Activated effector memory CD4-positive, alpha-beta T cell treated with Interleukin-2 at 50 U/mL for 16 hours (primary cell): ENCODE measurements around the gene SFXN5.

Source experiments
- DNase-seq: peaks from one replicate; pipeline ENCODE4 v3.0.0-alpha.2; 2020

Gene SFXN5

GRCh38 chr2:72953528-72953927 lies 118.0 kb downstream of the SFXN5 start:
- DNase-seq = no peak

DNA sequence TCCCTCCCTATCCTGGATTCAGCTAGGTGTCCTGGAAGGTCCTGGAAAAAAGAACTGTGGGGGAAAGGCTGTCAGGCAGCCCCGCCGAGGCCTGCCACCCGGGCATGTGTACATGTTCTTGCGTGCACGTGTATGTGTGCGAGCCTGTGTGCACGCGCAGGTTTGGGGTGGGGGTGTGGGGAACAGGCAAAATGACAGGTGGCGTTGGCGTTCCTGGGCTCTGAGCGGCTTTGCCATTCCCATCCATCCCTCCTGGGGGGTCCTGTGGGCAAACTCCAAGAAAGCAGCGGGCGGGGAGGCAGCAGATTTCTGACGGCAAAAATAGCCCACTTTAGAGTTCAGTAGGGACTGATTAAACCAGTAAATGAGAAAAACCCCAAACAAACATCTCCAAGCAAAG lies 118.6 kb downstream of the SFXN5 start:
- DNase-seq = no peak

DNA sequence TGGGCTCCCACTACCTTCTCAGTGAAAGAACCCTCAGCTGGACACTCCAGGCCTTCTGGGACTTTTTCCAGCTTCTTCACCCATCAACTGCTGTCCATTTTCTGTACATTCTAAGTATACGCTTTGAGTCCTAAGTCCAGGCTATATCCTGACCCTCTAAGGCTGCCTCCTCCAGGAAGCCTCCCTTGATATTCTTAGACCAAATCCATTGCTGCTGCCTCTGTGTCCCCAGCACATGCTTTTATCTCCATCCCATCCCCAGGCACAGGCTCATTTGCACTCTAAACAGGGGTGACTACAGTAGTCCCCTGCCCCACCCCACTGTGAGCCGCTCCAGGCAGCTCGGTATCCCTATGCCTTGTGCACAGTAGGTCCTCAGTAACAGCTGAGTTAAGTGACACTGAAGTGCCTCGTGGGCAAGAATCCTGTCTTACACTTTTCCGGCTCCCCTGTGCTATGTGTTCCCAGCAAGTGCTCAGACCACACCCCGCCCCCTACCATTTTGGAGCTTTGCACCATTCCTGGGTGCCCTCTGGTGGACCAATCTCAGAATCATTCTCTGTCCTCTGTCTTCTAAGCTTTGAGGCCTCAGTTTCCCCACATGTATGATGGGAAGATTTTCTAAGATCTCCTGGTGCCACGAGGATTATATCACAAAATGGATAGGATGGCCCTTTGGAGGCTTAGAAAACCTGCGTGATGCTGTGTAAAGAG lies 119.2 kb downstream of the SFXN5 start:
- no peak for DNase-seq

DNA sequence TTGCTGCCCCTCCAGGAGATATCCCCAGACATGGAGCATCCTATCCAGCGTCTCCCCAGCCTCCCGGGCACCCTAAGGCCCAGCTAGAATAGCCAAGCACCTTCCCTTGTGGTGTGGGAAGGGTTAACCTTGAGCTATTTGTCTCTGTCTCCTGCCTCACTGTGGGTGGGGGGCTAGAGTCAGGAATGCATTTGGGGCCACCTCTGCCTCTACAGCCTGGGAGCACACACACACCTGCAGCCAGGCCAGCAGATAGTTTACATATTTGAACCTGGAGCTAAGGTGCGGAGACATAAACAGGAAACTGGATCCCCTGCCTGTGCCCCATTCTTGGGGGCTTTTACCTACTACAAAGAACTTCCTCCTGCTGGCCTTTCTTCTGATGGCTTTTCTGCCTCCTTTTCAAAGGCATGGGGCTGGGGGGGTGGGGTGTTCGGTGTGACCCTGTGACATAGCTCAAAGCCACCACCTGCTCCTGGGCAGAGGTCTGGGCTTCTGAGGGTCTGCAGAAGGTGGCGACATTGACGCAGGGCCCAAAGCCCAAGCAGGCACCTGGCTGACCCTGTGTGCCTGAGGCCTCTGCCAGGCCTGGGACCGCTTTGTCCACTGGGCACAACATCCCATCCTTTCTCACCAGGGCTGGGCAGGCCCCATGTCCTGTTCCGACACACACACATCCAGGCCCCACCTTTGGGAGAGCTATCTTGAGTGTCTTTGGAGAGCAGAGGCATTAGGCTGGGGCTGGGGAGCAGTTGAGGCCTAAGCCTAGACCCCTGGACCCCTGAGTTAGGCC lies 120.0 kb downstream of the SFXN5 start:
- DNase-seq = no peak

- DNase-seq = no peak
Measured at GRCh38 chr2:72950558-72951255, 120.8 kb downstream of the SFXN5 start.

DNA sequence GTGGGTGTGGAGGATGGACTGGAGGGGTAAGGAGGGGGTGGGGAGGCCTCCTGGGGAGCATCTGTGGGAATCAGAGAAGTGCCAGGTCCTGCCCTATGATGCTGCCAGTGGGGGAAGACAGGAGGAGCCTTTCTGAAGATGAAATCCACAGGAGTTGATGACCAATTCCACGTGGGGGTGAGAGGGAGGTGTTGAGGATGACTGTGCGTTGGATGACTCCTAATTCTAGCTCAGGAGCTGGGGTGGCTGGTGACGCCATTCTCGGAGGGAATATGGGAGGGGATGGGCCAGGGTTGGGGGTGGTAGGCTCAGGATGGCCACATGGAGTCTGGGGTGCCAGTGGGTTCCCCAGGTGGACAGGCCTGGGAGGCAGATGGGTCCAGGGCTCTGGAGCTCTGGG lies 121.9 kb downstream of the SFXN5 start:
- no peak for DNase-seq

GRCh38 chr2:72949045-72949444 lies 122.5 kb downstream of the SFXN5 start:
- no peak for DNase-seq

- no peak for DNase-seq
Measured at GRCh38 chr2:72947952-72948830, 123.3 kb downstream of the SFXN5 start.

DNA sequence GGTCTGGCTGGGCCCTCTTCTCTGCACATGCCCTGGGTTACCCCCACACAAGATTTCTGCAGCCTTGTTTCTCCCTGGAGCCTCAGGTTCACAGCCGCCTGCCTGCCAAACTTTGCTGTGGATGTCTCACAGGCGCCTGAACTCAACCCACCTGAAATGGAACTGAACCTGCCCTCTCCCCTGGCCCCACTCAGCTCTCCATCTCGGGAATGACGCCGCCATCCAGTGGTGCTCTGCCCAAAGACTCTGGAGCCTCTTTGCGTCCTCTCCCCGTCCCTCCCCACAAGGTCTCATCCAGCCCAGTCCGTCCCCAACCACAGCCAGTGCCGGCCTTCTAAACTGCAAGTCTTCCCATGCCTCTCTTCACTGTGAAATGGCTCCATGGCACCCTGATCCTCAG lies 125.0 kb downstream of the SFXN5 start:
- no peak for DNase-seq

GRCh38 chr2:72945450-72946019 lies 126.0 kb downstream of the SFXN5 start:
- no peak for DNase-seq

DNA sequence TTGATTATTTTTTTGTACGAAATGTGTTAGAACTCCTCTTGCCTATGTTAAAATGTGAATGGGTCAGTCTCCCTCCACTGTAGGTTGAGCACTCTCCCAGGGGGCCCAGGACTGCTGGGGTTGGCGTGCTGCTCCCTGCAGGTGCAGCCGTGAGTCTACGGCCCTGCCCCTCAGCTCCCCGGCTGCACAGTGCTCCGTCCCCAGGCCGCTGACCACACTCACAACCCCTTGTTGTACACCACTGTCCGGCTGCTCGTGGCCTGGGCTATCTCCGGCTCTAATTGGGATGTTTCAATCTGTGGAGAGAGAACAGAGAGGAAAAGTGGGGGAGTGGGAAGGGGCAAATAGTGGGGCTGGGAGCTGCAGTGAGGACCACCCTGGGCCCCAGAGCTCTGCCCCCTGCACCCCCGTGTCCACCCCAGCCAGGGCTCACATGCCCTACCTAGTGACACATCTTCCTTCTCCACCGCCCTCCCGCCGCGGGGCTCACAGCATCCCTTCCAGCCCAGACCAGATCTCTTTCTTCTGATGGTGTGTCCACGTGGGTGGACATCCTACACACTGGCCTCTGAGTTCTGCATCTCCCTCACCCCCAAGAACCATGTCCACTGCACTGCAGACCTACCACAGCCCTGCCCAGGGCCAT lies 126.6 kb downstream of the SFXN5 start:
- DNase-seq = no peak

DNA sequence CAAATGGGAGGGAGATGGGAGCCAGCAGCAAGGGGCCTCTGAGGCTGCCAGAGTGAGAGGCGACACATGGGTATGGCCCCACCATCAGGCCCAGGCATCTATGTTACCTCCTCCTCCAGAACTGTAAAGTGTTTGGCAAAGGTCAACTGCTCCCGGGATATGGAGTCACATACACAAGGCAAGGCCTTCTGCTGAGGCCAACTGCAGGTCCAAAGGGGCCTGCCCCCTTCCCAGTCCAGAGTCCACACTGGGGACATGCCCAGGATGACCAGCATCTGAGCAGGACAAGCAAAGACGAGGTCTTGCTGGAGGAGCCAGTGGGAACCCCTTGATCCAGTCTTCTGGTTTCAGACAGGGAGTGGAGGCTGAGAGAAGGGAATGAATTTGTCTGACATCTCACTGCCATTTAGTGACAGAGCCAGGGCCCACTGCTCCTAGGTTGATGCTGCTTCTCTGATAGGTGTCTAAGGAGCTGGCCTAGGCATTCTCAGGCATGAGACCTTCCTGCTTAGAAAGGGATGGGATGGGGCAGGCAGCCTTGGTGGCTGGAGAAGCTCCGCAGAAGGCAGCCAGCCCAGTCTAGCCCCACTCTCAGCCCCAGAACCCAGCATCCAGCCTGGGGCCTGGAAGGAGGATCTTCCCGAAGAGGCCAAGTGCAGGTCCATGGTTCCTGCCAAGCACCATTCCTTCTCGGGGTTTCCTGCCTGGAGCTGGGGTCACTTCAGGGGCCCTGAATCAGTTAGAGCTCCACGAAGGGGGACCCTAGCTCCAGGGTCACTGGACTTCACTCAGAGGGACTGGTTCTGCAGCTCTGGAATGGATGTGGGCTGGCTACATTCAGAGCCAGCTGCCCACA lies 127.7 kb downstream of the SFXN5 start:
- no peak for DNase-seq

DNA sequence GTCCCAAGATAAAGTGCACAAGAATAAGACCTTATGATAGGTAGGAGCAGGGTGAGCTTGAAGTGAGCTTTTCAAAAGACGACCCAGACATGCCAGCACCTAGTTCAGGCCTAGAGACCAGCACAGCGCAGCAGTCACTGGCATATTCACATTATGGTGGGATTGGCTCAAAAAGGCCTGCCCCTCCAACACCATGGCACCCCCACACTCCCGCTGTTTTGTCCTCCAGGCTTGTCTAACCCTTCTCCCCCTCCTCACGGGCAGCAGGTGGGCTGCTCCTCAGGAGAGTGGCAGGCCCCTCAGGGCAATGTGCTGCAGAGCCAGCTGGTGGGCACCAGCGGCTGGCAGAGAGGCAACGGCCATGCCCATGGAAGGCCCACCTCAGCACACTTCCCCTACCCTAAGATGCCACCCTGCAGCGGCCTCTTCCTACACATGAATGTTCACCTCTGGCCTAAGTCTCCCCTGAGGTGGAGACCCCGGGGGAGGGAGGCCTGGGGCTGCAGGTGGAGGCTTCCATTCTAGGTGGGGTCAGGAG lies 128.6 kb downstream of the SFXN5 start:
- no peak for DNase-seq

GRCh38 chr2:72942293-72942692 lies 129.2 kb downstream of the SFXN5 start:
- DNase-seq = no peak

- no peak for DNase-seq
Measured at GRCh38 chr2:72940786-72941185, 130.7 kb downstream of the SFXN5 start.

DNA sequence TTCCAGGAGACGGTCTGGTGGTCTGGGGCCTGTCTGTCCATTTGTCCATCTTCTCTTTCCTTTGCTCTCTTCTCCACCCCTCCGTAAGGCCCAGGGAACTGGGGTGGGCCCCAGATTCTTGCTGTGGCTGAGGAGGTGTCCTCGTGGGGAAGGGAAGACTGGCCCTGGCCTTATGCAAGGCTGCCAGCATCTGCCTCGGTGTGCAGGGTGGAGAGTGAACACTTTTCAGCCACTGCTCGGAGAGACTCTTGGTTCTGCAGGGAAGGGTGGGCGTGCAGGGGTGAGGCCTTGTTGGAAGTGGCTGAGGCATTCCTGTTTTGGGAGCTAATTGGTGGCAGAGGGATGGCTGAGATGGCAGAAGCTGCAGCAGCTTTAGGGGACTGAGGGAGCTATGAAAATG lies 131.2 kb downstream of the SFXN5 start:
- no peak for DNase-seq

- no peak for DNase-seq
Measured at GRCh38 chr2:72938455-72938854, 133.1 kb downstream of the SFXN5 start.

GRCh38 chr2:72937356-72937669 lies 134.2 kb downstream of the SFXN5 start:
- DNase-seq = no peak

GRCh38 chr2:72936660-72937355 lies 134.7 kb downstream of the SFXN5 start:
- DNase-seq = no peak

DNA sequence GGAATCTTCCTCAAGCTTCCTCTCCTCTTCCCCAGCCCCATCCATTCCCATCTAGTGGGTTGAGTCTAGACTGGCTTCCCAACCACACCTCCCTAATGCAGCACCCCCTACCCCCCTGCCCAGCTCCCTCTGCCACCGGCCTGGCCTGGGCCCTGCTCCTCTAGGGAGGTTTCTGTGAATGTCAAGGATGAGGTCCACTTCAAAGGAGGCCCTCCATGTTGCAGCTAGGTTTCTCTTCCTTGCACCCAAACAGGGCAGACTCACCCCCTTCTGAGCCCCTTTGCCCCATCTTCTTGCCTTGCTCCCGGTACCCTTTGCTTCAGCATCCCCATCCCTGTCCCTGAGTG lies 135.9 kb downstream of the SFXN5 start:
- no peak for DNase-seq
